SK-N-SH (cell line): Measurements from ENCODE around the gene JMJD1C. TPM values are rescaled to one million over a fixed set of nuclear protein-coding genes. Genes with fewer than 3 reads are reported as not detected.

Experiments used
- CTCF ChIA-PET: fragments of 300-600, 350-600 bp; formaldehyde crosslinking; extraction: SDS; loops from one replicate; lab custom pipeline; 2021; lab: Yijun Ruan, JAX
- POLR2A ChIA-PET: fragments of 350-600 bp; sonication (Branson Sonifier 250); formaldehyde crosslinking; extraction: SDS; loops from one replicate; lab custom pipeline; 2020; ENCODE audit warnings: antibody characterized with exemption, inconsistent platforms; lab: Yijun Ruan, JAX
- DNase-seq: peaks from one replicate; pipeline ENCODE4 v3.0.0; 2012
- H2AFZ ChIP-seq: fragments of 200-600 bp; sonication (generic); 2 replicates; pipeline ENCODE4 v1.8.1; 2016; ENCODE audit warnings: antibody characterized with exemption, mild to moderate bottlenecking, low read depth
- H3F3A ChIP-seq: fragments of 200-600 bp; sonication (generic); replicated peaks from 2 replicates; pipeline ENCODE3; 2016; ENCODE audit warnings: antibody characterized with exemption, mild to moderate bottlenecking; ENCODE audit not compliant: insufficient read depth
- H3K27ac ChIP-seq, 2 experiments: fragments of 200-500 bp in 1 of 2; fragments of 200-600 bp in 1 of 2; sonication (Bioruptor generic) in 1 of 2; sonication (generic), shearing (Covaris generic) in 1 of 2; 2 replicates each; pipeline versions ENCODE4 v1.5.1 to v1.6.1; 2014 to 2016; ENCODE audit warnings: low read depth in 2 of 2, inconsistent platforms in 1 of 2, low read length in 1 of 2, mild to moderate bottlenecking in 1 of 2, mixed read lengths in 1 of 2
- H3K27me3 ChIP-seq: fragments of 200-600 bp; sonication (generic), shearing (Covaris generic); 2 replicates; pipeline ENCODE4 v1.6.1; 2016; ENCODE audit warnings: mixed run types; ENCODE audit not compliant: insufficient read depth
- H3K36me3 ChIP-seq, 2 experiments: fragments of 200-500 bp in 1 of 2; fragments of 200-600 bp in 1 of 2; sonication (Bioruptor generic) in 1 of 2; sonication (generic) in 1 of 2; replicated peaks in 1 of 2; 2 replicates each; pipeline versions ENCODE3 to v1.5.1; 2014 to 2016; ENCODE audit warnings: low read length in 1 of 2, mild to moderate bottlenecking in 1 of 2; ENCODE audit not compliant: insufficient read depth in 2 of 2, control insufficient read depth in 1 of 2
- H3K4me1 ChIP-seq, 2 experiments: fragments of 200-500 bp in 1 of 2; fragments of 200-600 bp in 1 of 2; sonication (Bioruptor generic) in 1 of 2; sonication (generic), shearing (Covaris generic) in 1 of 2; 2 replicates each; pipeline versions ENCODE4 v1.5.1 to v1.6.1; 2014 to 2016; ENCODE audit warnings: low read depth in 1 of 2, low read length in 1 of 2, mixed run types in 1 of 2; ENCODE audit not compliant: insufficient read depth in 2 of 2, control insufficient read depth in 1 of 2
- H3K4me2 ChIP-seq: fragments of 200-600 bp; sonication (generic), shearing (Covaris generic); 2 replicates; pipeline ENCODE4 v1.6.1; 2017; ENCODE audit warnings: mixed run types
- H3K4me3 ChIP-seq, 2 experiments: fragments of 200-500 bp in 1 of 2; fragments of 200-600 bp in 1 of 2; sonication (Bioruptor generic) in 1 of 2; sonication (generic), shearing (Covaris generic) in 1 of 2; 2 replicates each; pipeline versions ENCODE4 v1.5.1 to v1.8.1; 2014 to 2016; ENCODE audit warnings: low read depth in 2 of 2, inconsistent platforms in 1 of 2, low read length in 1 of 2, mild to moderate bottlenecking in 1 of 2, mixed read lengths in 1 of 2, moderate library complexity in 1 of 2
- H3K79me2 ChIP-seq: fragments of 200-600 bp; sonication (generic); 2 replicates; pipeline ENCODE4 v1.8.1; 2017; ENCODE audit warnings: mild to moderate bottlenecking; ENCODE audit not compliant: insufficient read depth
- H3K9ac ChIP-seq: fragments of 200-600 bp; sonication (generic); 2 replicates; pipeline ENCODE4 v1.6.1; 2017; ENCODE audit warnings: mixed run types
- H3K9me2 ChIP-seq: fragments of 200-600 bp; sonication (generic); 2 replicates; pipeline ENCODE4 v1.6.1; 2017; ENCODE audit warnings: mixed run types
- H3K9me3 ChIP-seq: fragments of 200-600 bp; sonication (generic); 2 replicates; pipeline ENCODE4 v1.6.1; 2017; ENCODE audit warnings: mixed run types, mild to moderate bottlenecking, moderate library complexity
- H4K20me1 ChIP-seq: fragments of 200-600 bp; sonication (generic); 2 replicates; pipeline ENCODE4 v1.6.1; 2017; ENCODE audit warnings: mild to moderate bottlenecking, mixed run types; ENCODE audit not compliant: insufficient read depth
- CHD2 ChIP-seq: fragments of 150-350 bp; IDR thresholded peaks from 2 replicates; pipeline ENCODE4 v1.6.1; 2018; ENCODE audit warnings: low read length; ENCODE audit not compliant: partially characterized antibody
- ELF1 ChIP-seq: IDR thresholded peaks from 2 replicates; pipeline ENCODE4 v1.4.0; 2012
- EZH2phosphoT487 ChIP-seq: fragments of 200-600 bp; sonication (generic); IDR thresholded peaks from 2 replicates; pipeline ENCODE4 v1.6.1; 2017; ENCODE audit warnings: low read depth, mixed run types, mild to moderate bottlenecking, antibody characterized with exemption, moderate library complexity, borderline replicate concordance
- FOSL2 ChIP-seq: IDR thresholded peaks from 2 replicates; pipeline ENCODE4 v1.4.0; 2012; ENCODE audit warnings: low read depth, mild to moderate bottlenecking, moderate library complexity, borderline replicate concordance
- PBX3 ChIP-seq: IDR thresholded peaks from 2 replicates; pipeline ENCODE4; 2012
- POLR2AphosphoS5 ChIP-seq: IDR thresholded peaks from 2 replicates; pipeline ENCODE4 v1.6.1; 2012; ENCODE audit warnings: low read depth, low read length
- RAD21 ChIP-seq: IDR thresholded peaks from 2 replicates; pipeline ENCODE4 v1.6.1; 2012; ENCODE audit warnings: mild to moderate bottlenecking, low read length
- RCOR1 ChIP-seq: fragments of 150-350 bp; IDR thresholded peaks from 2 replicates; pipeline ENCODE4 v1.6.1; 2017; ENCODE audit warnings: antibody characterized with exemption, low read length
- SIN3A ChIP-seq: IDR thresholded peaks from 2 replicates; pipeline ENCODE4 v1.6.1; 2012; ENCODE audit warnings: low read depth, mild to moderate bottlenecking, low read length, moderate library complexity, borderline replicate concordance
- TCF12 ChIP-seq: IDR thresholded peaks from 2 replicates; pipeline ENCODE4 v1.4.0; 2012
- TEAD4 ChIP-seq: IDR thresholded peaks from 2 replicates; pipeline ENCODE4 v1.4.0; 2012; ENCODE audit warnings: mild to moderate bottlenecking, borderline replicate concordance; ENCODE audit not compliant: insufficient read depth
- USF2 ChIP-seq: fragments of 150-350 bp; IDR thresholded peaks from 2 replicates; pipeline ENCODE4 v1.6.1; 2017; ENCODE audit warnings: antibody characterized with exemption, low read length, low read depth, borderline replicate concordance
- YY1 ChIP-seq: IDR thresholded peaks from 2 replicates; pipeline ENCODE4 v1.4.0; 2012; ENCODE audit warnings: low read depth, mild to moderate bottlenecking
- WGBS: methylation state at CpG from one replicate; pipeline ENCODE4 v1.1.6; 2017; ENCODE audit warnings: low lambda C conversion rate; 5-methylcytosine and 5-hydroxymethylcytosine counted together
- polyA plus RNA-seq, 3 experiments: library from polyadenylated mRNA; depleted of rRNA; stranded (reverse); fragments of >200 nt; gene quantifications; 2 replicates each; pipeline ENCODE4 v1.2.3, GENCODE V29; 2012
- TF ChIP-seq, protein P1 (sequence below): IDR thresholded peaks from 2 replicates; pipeline ENCODE4 v1.4.0; 2012; ENCODE audit warnings: low read depth, borderline replicate concordance
- TF ChIP-seq, protein P2 (sequence below): IDR thresholded peaks from 2 replicates; pipeline ENCODE4 v1.4.0; 2012; ENCODE audit warnings: low read depth
- TF ChIP-seq, protein P3 (sequence below): IDR thresholded peaks from 2 replicates; pipeline ENCODE4 v1.4.0; 2012; ENCODE audit warnings: low read depth, borderline replicate concordance

The JMJD1C gene
- polyA plus RNA-seq, 1 of the 3 experiments (the other 2 are of a cell fraction): 11.7 TPM

DNA sequence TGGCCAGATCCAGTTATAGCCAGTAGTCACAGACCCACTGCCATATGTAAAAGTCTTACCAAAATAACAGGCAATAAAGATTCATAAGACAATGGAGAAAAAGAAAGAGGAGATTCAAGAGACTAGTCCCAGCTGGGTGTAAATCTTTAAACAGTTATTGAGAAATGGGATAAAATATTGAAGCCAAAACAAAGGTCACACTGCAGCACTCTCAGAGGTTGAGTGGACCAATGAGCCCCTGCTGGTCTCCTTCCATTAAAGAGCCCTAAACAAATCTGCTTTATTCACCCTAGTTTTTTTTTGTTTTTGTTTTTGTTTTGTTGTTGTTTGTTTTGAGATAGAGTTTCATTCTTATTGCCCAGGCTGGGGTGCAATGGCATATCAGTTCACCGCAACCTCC is 98.8 kb downstream of the JMJD1C start (continued):
- no peak for TF ChIP-seq TEAD4
- no peak for TF ChIP-seq YY1
- no peak for TF ChIP-seq SIN3A
- TF ChIP-seq, protein P1, sequence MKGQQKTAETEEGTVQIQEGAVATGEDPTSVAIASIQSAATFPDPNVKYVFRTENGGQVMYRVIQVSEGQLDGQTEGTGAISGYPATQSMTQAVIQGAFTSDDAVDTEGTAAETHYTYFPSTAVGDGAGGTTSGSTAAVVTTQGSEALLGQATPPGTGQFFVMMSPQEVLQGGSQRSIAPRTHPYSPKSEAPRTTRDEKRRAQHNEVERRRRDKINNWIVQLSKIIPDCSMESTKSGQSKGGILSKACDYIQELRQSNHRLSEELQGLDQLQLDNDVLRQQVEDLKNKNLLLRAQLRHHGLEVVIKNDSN: no peak
- TF ChIP-seq RCOR1: no peak
- no peak for TF ChIP-seq CHD2
- no peak for TF ChIP-seq RAD21

DNA sequence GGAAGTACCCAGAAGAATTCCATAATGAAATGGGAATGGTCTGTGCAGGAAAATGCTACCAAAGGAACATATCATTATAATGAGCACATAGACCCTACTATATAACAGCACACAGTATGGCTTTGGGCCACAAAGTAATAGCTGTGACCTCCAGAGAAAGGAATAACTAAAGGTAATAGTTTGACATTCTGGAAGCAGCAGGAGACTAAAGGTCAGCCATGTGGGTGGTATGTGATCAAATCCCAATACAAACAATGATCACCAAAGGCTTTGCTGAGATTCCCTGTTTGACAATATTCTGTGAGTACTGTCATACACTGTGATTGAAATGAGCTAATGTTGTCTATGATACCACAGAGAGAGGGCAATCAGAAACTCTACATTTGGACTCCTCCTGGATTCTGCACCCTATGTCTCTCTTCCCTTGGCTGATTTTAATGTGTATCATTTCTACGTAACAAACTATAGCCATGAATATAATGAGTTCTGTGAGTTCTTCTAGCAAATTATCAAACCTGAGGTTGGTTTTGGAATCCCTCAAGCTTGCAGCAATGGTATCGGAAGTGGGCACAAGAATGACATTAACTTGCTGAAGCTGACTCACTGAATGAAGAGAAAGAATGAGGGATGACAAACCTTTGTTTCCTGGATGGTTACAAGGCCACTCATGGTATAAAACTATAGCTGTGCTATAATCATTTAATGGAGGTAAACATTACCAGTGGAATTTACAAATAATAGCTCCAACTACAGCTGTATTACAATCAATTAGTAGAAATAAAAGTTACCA is 99.6 kb downstream of the JMJD1C start:
- WGBS: 93% methylated on average over 2 of the region's 2 CpGs

DNA sequence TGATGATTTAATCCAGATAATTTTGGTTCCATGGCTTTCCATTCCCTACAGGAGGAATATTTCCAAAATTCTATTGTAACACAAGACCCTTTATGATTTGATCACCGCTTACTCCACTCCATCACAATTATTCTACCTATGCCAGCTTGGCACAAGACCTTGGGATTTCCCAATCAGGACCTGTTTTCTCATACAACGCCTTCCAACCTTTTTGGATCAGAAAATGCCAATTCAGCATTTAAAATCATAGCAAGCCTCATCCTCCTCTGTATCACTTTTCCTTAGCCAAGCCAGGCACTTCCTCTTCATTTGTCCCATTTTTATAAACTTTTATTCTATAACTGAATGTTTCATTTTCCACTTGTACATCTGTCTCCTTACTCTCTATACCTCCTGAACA is 100.9 kb downstream of the JMJD1C start:
- no peak for DNase-seq
- no peak overlapping the region for H3K4me3 ChIP-seq
- no peak overlapping the region for H3K4me2 ChIP-seq
- peaks cover 3% of the 10 kb centered on the region for H3F3A ChIP-seq
- POLR2A ChIA-PET: no interaction called here
- H3K9me2 ChIP-seq: no peaks in the 10 kb centered on the region
- H2AFZ ChIP-seq: no peak overlapping the region
- H3K79me2 ChIP-seq: peaks cover 89% of the 10 kb centered on the region
- H3K9me3 ChIP-seq: no peaks in the 10 kb centered on the region
- H3K27ac ChIP-seq: no peak overlapping the region
- CTCF ChIA-PET: interaction anchor here (0.6 kb wide), 1 partner anchor 198 kb away, joined by 3 read pairs; no protein-coding TSS in a partner anchor
- H3K27me3 ChIP-seq: no peaks in the 10 kb centered on the region
- H3K9ac ChIP-seq: no peak overlapping the region
- H4K20me1 ChIP-seq: peaks cover 7% of the 10 kb centered on the region
- no peaks in the 10 kb centered on the region for H3K36me3 ChIP-seq
- WGBS: 98% methylated on average over 2 of the region's 2 CpGs
- peaks cover 0 to 6% of the 10 kb centered on the region in 2 experiments; a peak in 1 of 4 replicates for H3K4me1 ChIP-seq
- no peak for TF ChIP-seq EZH2phosphoT487
- TF ChIP-seq, protein P1: no peak
- no peak for TF ChIP-seq POLR2AphosphoS5
- no peak for TF ChIP-seq PBX3
- no peak for TF ChIP-seq CHD2
- TF ChIP-seq, protein P2, sequence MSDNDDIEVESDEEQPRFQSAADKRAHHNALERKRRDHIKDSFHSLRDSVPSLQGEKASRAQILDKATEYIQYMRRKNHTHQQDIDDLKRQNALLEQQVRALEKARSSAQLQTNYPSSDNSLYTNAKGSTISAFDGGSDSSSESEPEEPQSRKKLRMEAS: no peak
- TF ChIP-seq, protein P3, sequence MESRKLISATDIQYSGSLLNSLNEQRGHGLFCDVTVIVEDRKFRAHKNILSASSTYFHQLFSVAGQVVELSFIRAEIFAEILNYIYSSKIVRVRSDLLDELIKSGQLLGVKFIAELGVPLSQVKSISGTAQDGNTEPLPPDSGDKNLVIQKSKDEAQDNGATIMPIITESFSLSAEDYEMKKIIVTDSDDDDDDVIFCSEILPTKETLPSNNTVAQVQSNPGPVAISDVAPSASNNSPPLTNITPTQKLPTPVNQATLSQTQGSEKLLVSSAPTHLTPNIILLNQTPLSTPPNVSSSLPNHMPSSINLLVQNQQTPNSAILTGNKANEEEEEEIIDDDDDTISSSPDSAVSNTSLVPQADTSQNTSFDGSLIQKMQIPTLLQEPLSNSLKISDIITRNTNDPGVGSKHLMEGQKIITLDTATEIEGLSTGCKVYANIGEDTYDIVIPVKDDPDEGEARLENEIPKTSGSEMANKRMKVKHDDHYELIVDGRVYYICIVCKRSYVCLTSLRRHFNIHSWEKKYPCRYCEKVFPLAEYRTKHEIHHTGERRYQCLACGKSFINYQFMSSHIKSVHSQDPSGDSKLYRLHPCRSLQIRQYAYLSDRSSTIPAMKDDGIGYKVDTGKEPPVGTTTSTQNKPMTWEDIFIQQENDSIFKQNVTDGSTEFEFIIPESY: no peak
- no peak for TF ChIP-seq ELF1
- TF ChIP-seq USF2: no peak
- no peak for TF ChIP-seq FOSL2

More for the DNA sequence above, 99.6 kb downstream of the JMJD1C start:
- no peaks in the 10 kb centered on the region for H3K9me2 ChIP-seq
- no peaks in the 10 kb centered on the region for H3K9me3 ChIP-seq
- peaks cover 10% of the 10 kb centered on the region for H4K20me1 ChIP-seq
- no peak overlapping the region for H3K4me2 ChIP-seq
- peaks cover 92% of the 10 kb centered on the region for H3K79me2 ChIP-seq
- H3K27ac ChIP-seq: no peak overlapping the region
- CTCF ChIA-PET: interaction anchor here (2.1 kb wide), 1 partner anchor 9 kb away, joined by 5 read pairs; no protein-coding TSS in a partner anchor
- no peaks in the 10 kb centered on the region for H3K27me3 ChIP-seq
- H3K9ac ChIP-seq: no peak overlapping the region
- H3K4me3 ChIP-seq: no peak overlapping the region
- no peaks in the 10 kb centered on the region for H3K4me1 ChIP-seq
- POLR2A ChIA-PET: no interaction called here
- TF ChIP-seq TCF12 (no peak), FOSL2 (0 out of 2 replicates have a peak, but pooled peaks have one; percentile 6), TEAD4 (no peak)
- TF ChIP-seq, protein P1: no peak
- H3F3A ChIP-seq: no peaks in the 10 kb centered on the region
- no peak for DNase-seq
- no peaks in the 10 kb centered on the region for H3K36me3 ChIP-seq
- no peak overlapping the region for H2AFZ ChIP-seq
